ENCODE results near the gene PTPRCAP. TPM values are rescaled to one million over a fixed set of nuclear protein-coding genes. Genes with fewer than 3 reads are reported as not detected.
"Not testable (repeated sequence)": the region's sequence is repeated elsewhere in the genome, so short reads cannot be mapped to it uniquely, and the experiment has no call there.

Gene PTPRCAP
- total RNA-seq, 4 donors from 2014 or later: 3.5 to 6.4 (median 4.2) TPM

DNA sequence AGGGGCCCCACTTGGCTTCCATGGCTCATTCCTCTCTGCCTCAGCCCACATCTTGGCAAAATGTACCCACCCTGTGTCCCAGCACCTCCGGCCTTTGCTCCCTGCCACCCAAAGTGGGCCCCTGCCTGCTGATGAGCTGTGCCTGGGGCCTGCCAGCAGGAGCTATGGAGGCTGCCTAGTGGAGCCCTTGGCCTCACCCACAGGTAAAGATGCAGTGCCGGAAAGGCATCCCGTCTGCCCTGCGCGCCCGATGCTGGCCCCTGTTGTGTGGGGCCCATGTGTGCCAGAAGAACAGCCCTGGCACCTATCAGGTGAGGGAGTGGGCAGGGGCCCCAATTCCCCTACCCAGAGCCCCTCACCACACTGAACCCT lies 32.3 kb downstream of the PTPRCAP start:
- Histone ChIP-seq H3K27me3 (peaks cover 71% of the 10 kb centered on the region), H3K4me3 (no peak overlapping the region), H3K9me3 (no peaks in the 10 kb centered on the region), H3K36me3 (peaks cover 0 to 4% of the 10 kb centered on the region in 2 donors), H3K27ac (no peak overlapping the region), H3K4me1 (peaks cover 0 to 43% (median 8%) of the 10 kb centered on the region in 3 donors)
- TF ChIP-seq POLR2AphosphoS5 (IDR thresholded peaks at IDR 0.05): no peak
- no peak for TF ChIP-seq POLR2A (IDR thresholded peaks at IDR 0.05)
- TF ChIP-seq EP300 (IDR thresholded peaks at IDR 0.05): no peak
- TF ChIP-seq, protein P1, sequence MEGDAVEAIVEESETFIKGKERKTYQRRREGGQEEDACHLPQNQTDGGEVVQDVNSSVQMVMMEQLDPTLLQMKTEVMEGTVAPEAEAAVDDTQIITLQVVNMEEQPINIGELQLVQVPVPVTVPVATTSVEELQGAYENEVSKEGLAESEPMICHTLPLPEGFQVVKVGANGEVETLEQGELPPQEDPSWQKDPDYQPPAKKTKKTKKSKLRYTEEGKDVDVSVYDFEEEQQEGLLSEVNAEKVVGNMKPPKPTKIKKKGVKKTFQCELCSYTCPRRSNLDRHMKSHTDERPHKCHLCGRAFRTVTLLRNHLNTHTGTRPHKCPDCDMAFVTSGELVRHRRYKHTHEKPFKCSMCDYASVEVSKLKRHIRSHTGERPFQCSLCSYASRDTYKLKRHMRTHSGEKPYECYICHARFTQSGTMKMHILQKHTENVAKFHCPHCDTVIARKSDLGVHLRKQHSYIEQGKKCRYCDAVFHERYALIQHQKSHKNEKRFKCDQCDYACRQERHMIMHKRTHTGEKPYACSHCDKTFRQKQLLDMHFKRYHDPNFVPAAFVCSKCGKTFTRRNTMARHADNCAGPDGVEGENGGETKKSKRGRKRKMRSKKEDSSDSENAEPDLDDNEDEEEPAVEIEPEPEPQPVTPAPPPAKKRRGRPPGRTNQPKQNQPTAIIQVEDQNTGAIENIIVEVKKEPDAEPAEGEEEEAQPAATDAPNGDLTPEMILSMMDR (IDR thresholded peaks at IDR 0.05): no peak
- no CpG with 5 or more reads among the region's 6 CpGs for WGBS, 2 donors (ENCODE audit: low coverage in 1 of 2)
- ATAC-seq: no peak

DNA sequence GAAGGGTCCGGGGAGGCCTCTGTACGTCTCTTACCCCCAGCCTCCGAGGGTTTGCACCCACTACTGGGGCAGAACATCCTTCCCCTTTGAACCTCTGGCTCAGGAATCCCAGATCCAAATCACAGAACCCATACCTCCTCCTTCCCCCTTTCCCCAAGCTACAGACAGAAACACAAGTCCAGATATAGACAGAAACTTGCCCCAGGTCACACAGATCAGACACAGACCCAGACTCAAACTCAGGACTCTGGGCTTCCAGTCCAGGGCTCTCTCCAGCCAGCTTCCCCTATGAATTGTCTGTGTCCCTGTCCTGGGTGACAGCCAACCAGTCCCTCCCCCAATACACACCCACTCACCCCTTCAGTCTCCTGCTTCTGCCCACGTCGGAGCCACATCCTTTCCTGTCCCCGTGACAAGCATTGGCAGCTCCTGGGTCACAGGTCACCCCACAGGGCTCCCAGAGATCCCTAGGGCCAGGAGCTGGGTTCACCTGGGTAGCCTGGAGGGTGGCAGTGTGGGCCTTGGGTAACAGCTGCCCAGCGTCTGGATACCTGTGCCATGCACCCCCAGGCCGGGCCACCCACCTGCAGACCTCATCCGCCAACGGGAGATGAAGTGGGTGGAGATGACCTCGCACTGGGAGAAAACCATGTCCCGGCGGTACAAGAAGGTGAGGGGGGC lies 32.8 kb downstream of the PTPRCAP start:
- TF ChIP-seq EP300 (IDR thresholded peaks at IDR 0.05) (no peak), POLR2AphosphoS5 (IDR thresholded peaks at IDR 0.05) (no peak), POLR2A (IDR thresholded peaks at IDR 0.05) (no peak)
- TF ChIP-seq, protein P1 (IDR thresholded peaks at IDR 0.05): no peak

GRCh38 chr11:67403085-67403484 lies 34.4 kb downstream of the PTPRCAP start:
- not testable (repeated sequence) for H3K9me3 ChIP-seq, H3K27ac ChIP-seq, H3K4me3 ChIP-seq, ATAC-seq
- peaks cover 0 to 49% (median 18%) of the 10 kb centered on the region in 3 donors for H3K4me1 ChIP-seq
- 80 to 89% methylated on average over 1 to 3 of the region's 9 CpGs for WGBS, 2 donors (ENCODE audit: low coverage in 1 of 2)
- peaks cover 0 to 25% of the 10 kb centered on the region in 2 donors for H3K36me3 ChIP-seq
- H3K27me3 ChIP-seq: peaks cover 50% of the 10 kb centered on the region

More for the DNA sequence above, 32.8 kb downstream of the PTPRCAP start:
- Histone ChIP-seq H3K27me3 (peaks cover 66% of the 10 kb centered on the region), H3K9me3 (no peaks in the 10 kb centered on the region), H3K4me3 (peak overlapping the region in 1 of 2 donors; percentile 26), H3K27ac (no peak overlapping the region), H3K36me3 (peaks cover 0 to 9% of the 10 kb centered on the region in 2 donors), H3K4me1 (peaks cover 0 to 43% (median 14%) of the 10 kb centered on the region in 3 donors)
- ATAC-seq: no peak
- 47 to 50% methylated on average over 1 to 6 of the region's 13 CpGs for WGBS, 2 donors (ENCODE audit: low coverage in 1 of 2)

- Histone ChIP-seq H3K36me3 (peaks cover 0 to 32% of the 10 kb centered on the region in 2 donors), H3K27me3 (peaks cover 43% of the 10 kb centered on the region), H3K4me3 (peak overlapping the region; percentile 17 to 94), H3K27ac (peak overlapping the region; percentile 25 to 97 (median 96)), H3K4me1 (peaks cover 0 to 56% (median 18%) of the 10 kb centered on the region in 3 donors)
- ATAC-seq, H3K9me3 ChIP-seq: not testable (repeated sequence)
- WGBS, 2 donors (ENCODE audit: low coverage in 1 of 2): 71 to 76% methylated on average over 7 to 11 of the region's 19 CpGs
Measured at GRCh38 chr11:67402192-67402839, 35.2 kb downstream of the PTPRCAP start.

GRCh38 chr11:67401495-67402191 lies 35.8 kb downstream of the PTPRCAP start, which contains the start of gene PPP1CA:
Gene PPP1CA (minus strand): TSS chr11:67401858. CDS start chr11:67401782, 76 bp downstream.
- peak; percentile 94 for ATAC-seq
- peak within 1 kb of the TSS; percentile 73 to 97 (median 96) for H3K27ac ChIP-seq
- H3K4me3 ChIP-seq: peak within 1 kb of the TSS; percentile 77 to 94
- H3K27me3 ChIP-seq: peaks cover 36% of the 10 kb centered on the region
- peaks cover 0 to 63% (median 18%) of the 10 kb centered on the region in 3 donors for H3K4me1 ChIP-seq
- TF ChIP-seq EP300 (IDR thresholded peaks at IDR 0.05) (no peak), POLR2AphosphoS5 (IDR thresholded peaks at IDR 0.05) (peak; percentile 74), POLR2A (IDR thresholded peaks at IDR 0.05) (peak; percentile 80 to 86)
- TF ChIP-seq, protein P1 (IDR thresholded peaks at IDR 0.05): peak in 3 of 4 experiments; percentile 14 to 42 (median 31)
- peaks cover 0 to 39% of the 10 kb centered on the region in 2 donors for H3K36me3 ChIP-seq
- no peaks in the 10 kb centered on the region for H3K9me3 ChIP-seq
- WGBS, 2 donors (ENCODE audit: low coverage in 1 of 2): 0% methylated on average over 1 to 13 of the region's 73 CpGs
